ENCODE results near the gene KIF3B. TPM values are rescaled to one million over a fixed set of nuclear protein-coding genes. Genes with fewer than 3 reads are reported as not detected.
"Not testable (repeated sequence)": the region's sequence is repeated elsewhere in the genome, so short reads cannot be mapped to it uniquely, and the experiment has no call there.

KIF3B gene
- total RNA-seq, 1 experiment from 2014 or later, result 20.0 TPM

DNA sequence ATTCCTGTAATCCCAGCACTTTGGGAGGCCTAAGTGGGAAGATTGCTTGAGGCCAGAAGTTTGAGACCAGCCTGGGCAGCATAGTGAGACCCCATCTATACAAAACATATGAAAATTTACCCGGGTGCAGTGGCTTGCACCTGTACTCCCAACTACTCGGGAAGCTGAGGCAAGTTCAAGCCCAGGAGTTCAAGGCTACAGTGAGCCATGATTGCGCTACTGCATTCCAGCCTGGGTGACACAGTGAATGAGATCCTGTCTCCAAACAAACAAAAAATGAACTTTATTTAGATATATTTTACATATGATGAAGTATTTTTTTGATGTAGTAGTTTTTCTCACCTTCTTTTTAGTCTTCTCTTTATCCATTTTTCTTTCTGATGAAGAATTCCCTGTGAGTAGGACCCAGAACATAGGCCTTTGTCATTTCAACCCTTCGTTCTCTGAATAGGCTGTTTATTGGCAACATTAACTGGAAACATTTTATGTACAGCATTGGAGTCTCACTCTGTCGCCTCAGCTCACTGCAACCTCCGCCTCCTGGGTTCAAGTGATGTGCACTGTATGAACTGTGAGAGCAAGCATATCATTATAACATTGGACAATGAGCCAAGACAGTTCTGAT lies 10.9 kb downstream of the KIF3B start:
- no peak overlapping the region for H3K9ac ChIP-seq (ENCODE audit: low read length)
- intact Hi-C loops (cut with micrococcal nuclease), result no loop called here
- H3K79me2 ChIP-seq (ENCODE audit: low read length), result peaks cover 13% of the 10 kb centered on the region; the same call in 1 of the 2 replicates

DNA sequence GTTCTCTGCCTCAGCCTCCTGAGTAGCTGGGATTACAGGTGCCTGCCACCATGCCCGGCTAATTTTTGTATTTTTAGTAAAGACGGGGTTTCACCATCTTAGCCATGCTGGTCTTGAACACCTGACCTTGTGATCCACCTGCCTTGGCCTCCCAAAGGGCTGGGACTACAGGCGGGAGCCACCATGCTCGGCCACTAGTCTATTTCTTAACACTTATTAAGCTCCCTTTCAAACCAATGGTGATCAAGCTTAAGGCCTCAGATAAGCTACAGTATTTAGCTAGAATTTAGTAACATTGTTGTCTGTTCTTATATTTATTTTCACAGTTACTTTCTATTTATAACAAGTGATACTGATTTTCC lies 11.8 kb downstream of the KIF3B start:
- H3F3A ChIP-seq (ENCODE audit: low read length, unreplicated experiment); H4K20me1 ChIP-seq (ENCODE audit: low read length); BruUV-seq (replicated peaks); H3K4me3 ChIP-seq (ENCODE audit: low read length); H3K4me2 ChIP-seq (ENCODE audit: low read length); H3K9ac ChIP-seq (ENCODE audit: low read length); intact Hi-C loops (cut with micrococcal nuclease); H3K27ac ChIP-seq (ENCODE audit: low read length); POLR2A ChIA-PET (ENCODE audit: unreplicated experiment); H3K9me3 ChIP-seq (ENCODE audit: low read length); H3K27me3 ChIP-seq (ENCODE audit: low read length); H3K36me3 ChIP-seq (ENCODE audit: low read depth, low read length); ATAC-seq; H3K9me2 ChIP-seq (replicated peaks; ENCODE audit: low read length); H2AFZ ChIP-seq (ENCODE audit: low read length); DNase-seq: not testable (repeated sequence)
- CTCF ChIA-PET, result interaction anchor here (0.6 kb wide), 1 partner anchor 69 kb away, joined by 3 read pairs; the partner anchor contains the start of gene ASXL1
- H3K4me1 ChIP-seq (ENCODE audit: insufficient read depth, low read length), result peaks cover 14% of the 10 kb centered on the region
- peaks cover 13% of the 10 kb centered on the region; the same call in 1 of the 2 replicates for H3K79me2 ChIP-seq (ENCODE audit: low read length)

More for the DNA sequence above, 10.9 kb downstream of the KIF3B start:
- no peak overlapping the region for H3K27ac ChIP-seq (ENCODE audit: low read length)
- peaks cover 7% of the 10 kb centered on the region for H3F3A ChIP-seq (ENCODE audit: low read length, unreplicated experiment)
- no peak overlapping the region for H2AFZ ChIP-seq (ENCODE audit: low read length)
- H3K36me3 ChIP-seq (ENCODE audit: low read depth, low read length), result no peaks in the 10 kb centered on the region; the same call in 1 of the 2 replicates
- H3K27me3 ChIP-seq (ENCODE audit: low read length), result no peaks in the 10 kb centered on the region
- no peak overlapping the region for H3K4me2 ChIP-seq (ENCODE audit: low read length)
- ATAC-seq, result no peak
- peaks cover 14% of the 10 kb centered on the region for H3K4me1 ChIP-seq (ENCODE audit: insufficient read depth, low read length)
- BruUV-seq (replicated peaks), result no TSS peak
- no peak for DNase-seq
- TF ChIP-seq CTCF (conservative IDR thresholded peaks at IDR 0.05; ENCODE audit: low read depth, low read length) (no peak), EZH2 (IDR thresholded peaks at IDR 0.05; ENCODE audit: low read length, unreplicated experiment) (no peak), EZH2phosphoT487 (IDR thresholded peaks at IDR 0.05; ENCODE audit: borderline replicate concordance, low read length) (no peak)
- ChIA-PET POLR2A (ENCODE audit: unreplicated experiment) (no interaction called here), CTCF (interaction anchor here (0.6 kb wide), 1 partner anchor 70 kb away, joined by 3 read pairs; the partner anchor contains the start of gene ASXL1)
- no peaks in the 10 kb centered on the region for H4K20me1 ChIP-seq (ENCODE audit: low read length)
- no peaks in the 10 kb centered on the region for H3K9me2 ChIP-seq (replicated peaks; ENCODE audit: low read length)
- no peaks in the 10 kb centered on the region for H3K9me3 ChIP-seq (ENCODE audit: low read length)
- no peak overlapping the region for H3K4me3 ChIP-seq (ENCODE audit: low read length)

DNA sequence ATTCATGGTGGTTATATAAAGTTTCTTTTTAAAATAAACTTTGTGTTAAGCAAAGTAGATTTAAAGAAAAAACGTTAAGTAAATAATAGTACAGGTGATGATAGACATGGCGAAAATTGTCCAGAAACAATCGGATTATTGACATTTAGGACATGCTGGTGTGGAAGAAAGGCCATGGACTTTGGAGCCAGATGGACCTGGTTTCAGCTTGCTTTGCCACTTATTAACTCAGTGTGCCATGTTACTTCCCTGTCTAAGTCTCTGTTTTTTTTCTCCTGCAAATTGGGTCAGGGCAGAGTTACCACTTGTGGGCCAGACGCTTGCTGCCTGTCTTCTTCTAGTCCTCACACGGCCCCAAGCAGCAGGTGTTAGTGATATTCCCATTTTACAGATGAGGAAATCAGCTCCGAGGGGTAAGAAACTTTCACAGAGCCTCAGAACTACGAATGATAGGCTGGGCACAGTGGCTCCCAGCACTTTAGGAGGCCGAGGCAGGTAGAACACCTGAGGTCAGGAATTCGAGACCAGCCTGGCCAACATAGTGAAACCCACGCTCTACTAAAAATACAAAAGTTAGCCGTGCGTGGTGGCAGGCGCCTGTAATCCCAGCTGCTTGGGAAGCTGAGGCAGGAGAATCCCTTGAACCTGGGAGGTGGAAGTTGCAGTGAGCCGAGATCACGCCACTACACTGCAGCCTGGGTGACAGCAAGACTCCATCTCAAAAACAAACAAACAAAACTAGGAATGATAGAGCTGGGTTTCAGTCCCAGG lies 12.4 kb downstream of the KIF3B start:
- H3K9ac ChIP-seq (ENCODE audit: low read length), result no peak overlapping the region
- ATAC-seq, result no peak
- H2AFZ ChIP-seq (ENCODE audit: low read length), result no peak overlapping the region
- ChIA-PET CTCF (no interaction called here), POLR2A (ENCODE audit: unreplicated experiment) (no interaction called here)
- H3K79me2 ChIP-seq (ENCODE audit: low read length), result peaks cover 13% of the 10 kb centered on the region; the same call in 1 of the 2 replicates
- no peaks in the 10 kb centered on the region for H3K9me2 ChIP-seq (replicated peaks; ENCODE audit: low read length)
- no peak overlapping the region for H3K4me3 ChIP-seq (ENCODE audit: low read length)
- DNase-seq, result no peak
- intact Hi-C loops (cut with micrococcal nuclease), result no loop called here
- H3F3A ChIP-seq (ENCODE audit: low read length, unreplicated experiment), result peaks cover 7% of the 10 kb centered on the region
- no TSS peak for BruUV-seq (replicated peaks)
- no peaks in the 10 kb centered on the region for H4K20me1 ChIP-seq (ENCODE audit: low read length)
- H3K4me1 ChIP-seq (ENCODE audit: insufficient read depth, low read length), result peaks cover 12% of the 10 kb centered on the region
- H3K9me3 ChIP-seq (ENCODE audit: low read length), result no peaks in the 10 kb centered on the region
- no peak overlapping the region for H3K27ac ChIP-seq (ENCODE audit: low read length)
- no peak overlapping the region for H3K4me2 ChIP-seq (ENCODE audit: low read length)
- TF ChIP-seq EZH2phosphoT487 (IDR thresholded peaks at IDR 0.05; ENCODE audit: borderline replicate concordance, low read length) (no peak), CTCF (conservative IDR thresholded peaks at IDR 0.05; ENCODE audit: low read depth, low read length) (no peak), EZH2 (IDR thresholded peaks at IDR 0.05; ENCODE audit: low read length, unreplicated experiment) (no peak)
- no peaks in the 10 kb centered on the region; the same call in 1 of the 2 replicates for H3K36me3 ChIP-seq (ENCODE audit: low read depth, low read length)
- no peaks in the 10 kb centered on the region for H3K27me3 ChIP-seq (ENCODE audit: low read length)
